Measurements from ENCODE around the gene CYP27C1.

Gene CYP27C1

GRCh38 chr2:127137225-127137624 lies 82.9 kb downstream of the CYP27C1 start:
- no peak for DNase-seq (ENCODE audit: low read depth in 2 of 2)
- no peak for TF ChIP-seq CTCF (IDR thresholded peaks at IDR 0.05; ENCODE audit: low read depth, low read length)
- H3K4me3 ChIP-seq (replicated peaks in 1 of 2; ENCODE audit: low read depth in 2 of 2, low read length in 2 of 2): no peak overlapping the region

GRCh38 chr2:127134833-127135830 lies 85.0 kb downstream of the CYP27C1 start:
- no peak overlapping the region for H3K4me3 ChIP-seq (replicated peaks in 1 of 2; ENCODE audit: low read depth in 2 of 2, low read length in 2 of 2)
- DNase-seq (ENCODE audit: low read depth in 2 of 2): no peak
- no peak for TF ChIP-seq CTCF (IDR thresholded peaks at IDR 0.05; ENCODE audit: low read depth, low read length)

- TF ChIP-seq CTCF (IDR thresholded peaks at IDR 0.05; ENCODE audit: low read depth, low read length): no peak
- H3K4me3 ChIP-seq (replicated peaks in 1 of 2; ENCODE audit: low read depth in 2 of 2, low read length in 2 of 2): no peak overlapping the region
- no peak for DNase-seq (ENCODE audit: low read depth in 2 of 2)
Measured at GRCh38 chr2:127134235-127134634, 85.9 kb downstream of the CYP27C1 start.

Measured in cardiac fibroblast (primary cell).